Measurements from ENCODE around the gene USP47. TPM values are rescaled to one million over a fixed set of nuclear protein-coding genes. Genes with fewer than 3 reads are reported as not detected.

Gene USP47
- total RNA-seq, 1 donor from 2014 or later = 81.5 TPM

DNA sequence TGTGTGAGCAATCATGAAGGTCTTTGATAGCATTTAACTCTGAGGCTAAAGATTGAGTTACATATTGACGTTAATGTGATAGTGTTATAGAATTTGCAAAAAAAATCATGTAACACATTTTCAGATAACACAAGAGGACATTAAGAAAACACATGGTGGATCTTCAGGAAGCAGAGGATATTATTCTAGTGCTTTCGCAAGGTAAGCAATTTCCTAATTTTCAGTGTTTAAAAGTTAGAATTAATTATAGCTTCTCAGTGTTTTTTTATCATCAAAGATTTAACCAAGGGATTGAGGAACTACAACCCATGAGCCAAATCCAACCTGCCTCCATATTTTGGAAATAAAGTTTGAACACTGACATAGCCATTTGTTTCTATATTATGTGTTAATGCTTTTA, 88.1 kb downstream of the USP47 start:
- DNase-seq (ENCODE audit: low spot score, unreplicated experiment) = no peak
- no peaks in the 10 kb centered on the region for H3K27me3 Mint-ChIP-seq
- no peak overlapping the region for H3K27ac Mint-ChIP-seq
- H3K4me1 Mint-ChIP-seq (ENCODE audit: low read depth) = no peaks in the 10 kb centered on the region
- TF ChIP-seq, protein P1, sequence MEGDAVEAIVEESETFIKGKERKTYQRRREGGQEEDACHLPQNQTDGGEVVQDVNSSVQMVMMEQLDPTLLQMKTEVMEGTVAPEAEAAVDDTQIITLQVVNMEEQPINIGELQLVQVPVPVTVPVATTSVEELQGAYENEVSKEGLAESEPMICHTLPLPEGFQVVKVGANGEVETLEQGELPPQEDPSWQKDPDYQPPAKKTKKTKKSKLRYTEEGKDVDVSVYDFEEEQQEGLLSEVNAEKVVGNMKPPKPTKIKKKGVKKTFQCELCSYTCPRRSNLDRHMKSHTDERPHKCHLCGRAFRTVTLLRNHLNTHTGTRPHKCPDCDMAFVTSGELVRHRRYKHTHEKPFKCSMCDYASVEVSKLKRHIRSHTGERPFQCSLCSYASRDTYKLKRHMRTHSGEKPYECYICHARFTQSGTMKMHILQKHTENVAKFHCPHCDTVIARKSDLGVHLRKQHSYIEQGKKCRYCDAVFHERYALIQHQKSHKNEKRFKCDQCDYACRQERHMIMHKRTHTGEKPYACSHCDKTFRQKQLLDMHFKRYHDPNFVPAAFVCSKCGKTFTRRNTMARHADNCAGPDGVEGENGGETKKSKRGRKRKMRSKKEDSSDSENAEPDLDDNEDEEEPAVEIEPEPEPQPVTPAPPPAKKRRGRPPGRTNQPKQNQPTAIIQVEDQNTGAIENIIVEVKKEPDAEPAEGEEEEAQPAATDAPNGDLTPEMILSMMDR (IDR thresholded peaks at IDR 0.05; ENCODE audit: unreplicated experiment) = no peak
- H3K4me3 Mint-ChIP-seq (ENCODE audit: low read depth) = no peak overlapping the region
- H3K36me3 Mint-ChIP-seq (ENCODE audit: insufficient read depth) = peaks cover 44% of the 10 kb centered on the region
- H3K9me3 Mint-ChIP-seq (ENCODE audit: low read depth) = peaks cover 10% of the 10 kb centered on the region

DNA sequence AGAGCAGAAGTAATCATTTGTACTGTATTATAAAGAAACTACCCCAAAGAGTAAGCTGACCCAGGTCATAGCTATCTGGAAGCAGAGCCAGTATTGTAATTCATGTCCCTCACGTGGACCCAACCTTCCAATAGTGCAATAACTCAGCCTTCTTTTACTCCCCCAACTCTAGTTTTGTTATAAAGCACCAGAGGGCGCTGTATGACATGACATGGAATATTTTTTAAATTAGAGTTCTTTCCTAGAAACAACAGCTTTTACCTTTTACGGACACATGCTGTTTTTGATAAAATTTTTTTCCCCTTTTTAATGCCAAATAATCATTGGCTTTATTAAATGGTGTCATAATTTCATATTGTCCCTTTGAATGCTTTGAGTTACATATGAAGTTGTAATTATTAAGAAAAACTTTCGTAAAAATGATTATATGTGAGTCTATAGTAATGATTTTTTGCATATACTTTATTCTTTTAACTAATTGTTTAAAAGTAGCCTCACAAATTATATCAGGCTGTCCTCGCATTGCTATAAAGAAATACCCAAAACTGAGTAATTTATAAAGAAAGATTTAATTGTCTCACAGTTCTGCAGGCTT, 89.8 kb downstream of the USP47 start:
- Mint-ChIP-seq H3K9me3 (ENCODE audit: low read depth) (peaks cover 2% of the 10 kb centered on the region), H3K27ac (no peak overlapping the region), H3K27me3 (no peaks in the 10 kb centered on the region), H3K4me1 (ENCODE audit: low read depth) (no peaks in the 10 kb centered on the region), H3K4me3 (ENCODE audit: low read depth) (no peak overlapping the region), H3K36me3 (ENCODE audit: insufficient read depth) (peaks cover 33% of the 10 kb centered on the region)
- TF ChIP-seq, protein P1 (IDR thresholded peaks at IDR 0.05; ENCODE audit: unreplicated experiment) = peak; percentile 66
- DNase-seq (ENCODE audit: low spot score, unreplicated experiment) = no peak

DNA sequence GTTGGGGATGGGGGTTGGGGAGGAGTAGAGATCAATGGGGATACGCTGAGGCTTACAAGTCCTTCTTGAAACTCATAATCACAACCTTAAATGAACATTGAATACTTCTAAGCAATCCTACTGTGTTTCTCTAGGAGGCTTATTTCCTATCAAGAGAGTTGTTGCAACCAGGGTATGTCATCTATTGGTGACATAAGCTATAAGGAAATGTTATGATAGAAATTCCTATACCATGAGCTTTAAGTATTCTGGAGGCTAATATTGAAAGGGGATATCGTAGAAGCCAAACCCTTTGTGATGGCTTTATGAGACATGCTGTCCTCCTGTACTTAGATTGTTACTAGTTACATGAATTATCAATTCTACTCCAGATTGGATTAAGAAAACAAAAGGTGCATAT, 93.8 kb downstream of the USP47 start:
- H3K27me3 Mint-ChIP-seq = no peaks in the 10 kb centered on the region
- TF ChIP-seq, protein P1 (IDR thresholded peaks at IDR 0.05; ENCODE audit: unreplicated experiment) = no peak
- no peak for DNase-seq (ENCODE audit: low spot score, unreplicated experiment)
- no peak overlapping the region for H3K4me3 Mint-ChIP-seq (ENCODE audit: low read depth)
- H3K4me1 Mint-ChIP-seq (ENCODE audit: low read depth) = no peaks in the 10 kb centered on the region
- peaks cover 37% of the 10 kb centered on the region for H3K36me3 Mint-ChIP-seq (ENCODE audit: insufficient read depth)
- no peak overlapping the region for H3K27ac Mint-ChIP-seq
- H3K9me3 Mint-ChIP-seq (ENCODE audit: low read depth) = no peaks in the 10 kb centered on the region

DNA sequence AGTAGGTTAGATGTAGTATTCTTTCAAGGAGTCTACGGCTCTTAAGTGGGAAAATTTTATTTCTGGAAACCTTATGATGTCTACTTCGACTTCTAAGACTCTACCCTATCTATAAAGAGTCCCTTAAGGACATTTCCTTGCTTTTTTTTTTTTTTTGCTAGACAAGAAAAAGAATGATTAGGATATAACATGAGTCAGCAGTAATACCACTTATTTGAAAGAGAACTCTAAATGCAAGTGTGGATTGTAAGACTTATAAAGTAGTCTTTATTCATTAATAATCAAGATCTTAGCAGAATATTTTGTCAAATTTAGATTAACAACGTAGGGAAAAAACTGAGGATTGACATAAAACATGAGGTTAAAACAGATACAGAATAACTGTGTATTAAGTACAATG, 95.7 kb downstream of the USP47 start:
- peaks cover 33% of the 10 kb centered on the region for H3K36me3 Mint-ChIP-seq (ENCODE audit: insufficient read depth)
- TF ChIP-seq, protein P1 (IDR thresholded peaks at IDR 0.05; ENCODE audit: unreplicated experiment) = no peak
- no peaks in the 10 kb centered on the region for H3K27me3 Mint-ChIP-seq
- no peak for DNase-seq (ENCODE audit: low spot score, unreplicated experiment)
- H3K4me1 Mint-ChIP-seq (ENCODE audit: low read depth) = no peaks in the 10 kb centered on the region
- H3K4me3 Mint-ChIP-seq (ENCODE audit: low read depth) = no peak overlapping the region
- no peak overlapping the region for H3K27ac Mint-ChIP-seq
- no peaks in the 10 kb centered on the region for H3K9me3 Mint-ChIP-seq (ENCODE audit: low read depth)

DNA sequence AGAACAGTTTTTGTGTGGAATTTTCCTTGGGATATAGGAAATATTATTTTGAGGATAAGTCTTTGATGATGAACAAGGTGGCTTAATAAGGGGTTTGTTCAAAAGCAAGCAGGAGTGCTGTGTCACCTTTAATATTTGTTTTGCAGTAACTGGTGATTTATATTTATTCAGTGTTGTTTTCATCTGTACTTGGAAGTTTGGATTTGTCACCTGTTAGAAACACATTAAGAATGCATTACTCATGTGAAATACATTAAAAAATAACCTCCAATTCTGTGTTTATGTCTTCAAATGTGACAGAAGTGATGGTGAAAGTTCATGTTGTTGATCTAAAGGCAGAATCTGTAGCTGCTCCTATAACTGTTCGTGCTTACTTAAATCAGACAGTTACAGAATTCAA, 96.2 kb downstream of the USP47 start:
- H3K9me3 Mint-ChIP-seq (ENCODE audit: low read depth) = no peaks in the 10 kb centered on the region
- H3K27ac Mint-ChIP-seq = no peak overlapping the region
- H3K4me1 Mint-ChIP-seq (ENCODE audit: low read depth) = no peaks in the 10 kb centered on the region
- H3K36me3 Mint-ChIP-seq (ENCODE audit: insufficient read depth) = peaks cover 32% of the 10 kb centered on the region
- H3K4me3 Mint-ChIP-seq (ENCODE audit: low read depth) = no peak overlapping the region
- TF ChIP-seq, protein P1 (IDR thresholded peaks at IDR 0.05; ENCODE audit: unreplicated experiment) = no peak
- no peak for DNase-seq (ENCODE audit: low spot score, unreplicated experiment)
- no peaks in the 10 kb centered on the region for H3K27me3 Mint-ChIP-seq
